ENCODE results near the gene CD82. TPM values are rescaled to one million over a fixed set of nuclear protein-coding genes. Genes with fewer than 3 reads are reported as not detected.

The CD82 gene
- total RNA-seq, 2 experiments from 2014 or later: 1.2 to 6.4 TPM

GRCh38 chr11:44555031-44555800 lies 10.2 kb upstream of the CD82 start:
- TF ChIP-seq EZH2phosphoT487 (IDR thresholded peaks at IDR 0.05; ENCODE audit: borderline replicate concordance, low read depth, low read length) (no peak), CTCF (conservative IDR thresholded peaks at IDR 0.05; ENCODE audit: low read length) (no peak)
- no peak for DNase-seq (ENCODE audit: low spot score)
- Histone ChIP-seq H3K9me3 (ENCODE audit: low read length) (no peaks in the 10 kb centered on the region), H4K20me1 (ENCODE audit: insufficient read depth, low read length) (no peaks in the 10 kb centered on the region), H3K4me1 (ENCODE audit: insufficient read depth, low read length, poor library complexity, severe bottlenecking) (peaks cover 34% of the 10 kb centered on the region), H3K27ac (ENCODE audit: low read depth, low read length, poor library complexity, severe bottlenecking) (no peak overlapping the region), H3K79me2 (ENCODE audit: insufficient read depth, low read depth, low read length) (no peaks in the 10 kb centered on the region), H3K9me2 (ENCODE audit: insufficient read depth, low read length) (no peaks in the 10 kb centered on the region), H3K4me2 (ENCODE audit: low read length) (no peak overlapping the region), H3K4me3 (ENCODE audit: low read depth, low read length, poor library complexity, severe bottlenecking) (no peak overlapping the region), H2AFZ (ENCODE audit: low read length) (no peak overlapping the region), H3K36me3 (ENCODE audit: insufficient read depth, low read length) (no peaks in the 10 kb centered on the region)
- BruUV-seq (replicated peaks): no TSS peak
- ChIA-PET POLR2A (interaction anchor here (1.0 kb wide), 1 partner anchor 71 kb away, joined by 3 read pairs; no protein-coding TSS in a partner anchor), CTCF (ENCODE audit: unreplicated experiment) (interaction anchor here (1.7 kb wide), 1 partner anchor 62 kb away, joined by 6 read pairs; no protein-coding TSS in a partner anchor)
- intact Hi-C loops (cut with micrococcal nuclease; ENCODE audit: unreplicated experiment): loop anchor here (5.0 to 10.0 kb wide), 2 partner anchors 222 to 360 kb away; no protein-coding TSS in a partner anchor

GRCh38 chr11:44556735-44557409 lies 8.6 kb upstream of the CD82 start:
- peaks cover 37% of the 10 kb centered on the region for H3K4me1 ChIP-seq (ENCODE audit: insufficient read depth, low read length, poor library complexity, severe bottlenecking)
- no peaks in the 10 kb centered on the region for H3K79me2 ChIP-seq (ENCODE audit: insufficient read depth, low read depth, low read length)
- H4K20me1 ChIP-seq (ENCODE audit: insufficient read depth, low read length): no peaks in the 10 kb centered on the region
- POLR2A ChIA-PET: interaction anchor here (0.7 to 1.2 kb wide), 5 partner anchors 56 to 1374 kb away, joined by 3 to 4 read pairs (median 3); no protein-coding TSS in a partner anchor
- peak overlapping the region; percentile 84 for H2AFZ ChIP-seq (ENCODE audit: low read length)
- H3K36me3 ChIP-seq (ENCODE audit: insufficient read depth, low read length): no peaks in the 10 kb centered on the region
- no peaks in the 10 kb centered on the region for H3K9me3 ChIP-seq (ENCODE audit: low read length)
- CTCF ChIA-PET (ENCODE audit: unreplicated experiment): interaction anchor here (0.6 to 1.5 kb wide), 4 partner anchors 50 to 60 kb away, joined by 5 to 9 read pairs (median 7); no protein-coding TSS in a partner anchor
- peak overlapping the region; percentile 44; the same call in 1 of the 2 replicates for H3K4me2 ChIP-seq (ENCODE audit: low read length)
- H3K4me3 ChIP-seq (ENCODE audit: low read depth, low read length, poor library complexity, severe bottlenecking): no peak overlapping the region
- H3K27ac ChIP-seq (ENCODE audit: low read depth, low read length, poor library complexity, severe bottlenecking): peak overlapping the region; percentile 44
- BruUV-seq (replicated peaks): no TSS peak
- no peak for TF ChIP-seq EZH2phosphoT487 (IDR thresholded peaks at IDR 0.05; ENCODE audit: borderline replicate concordance, low read depth, low read length)
- peak; percentile 85 for TF ChIP-seq CTCF (conservative IDR thresholded peaks at IDR 0.05; ENCODE audit: low read length)
- no peaks in the 10 kb centered on the region for H3K9me2 ChIP-seq (ENCODE audit: insufficient read depth, low read length)
- DNase-seq (ENCODE audit: low spot score): peak; percentile 80
- intact Hi-C loops (cut with micrococcal nuclease; ENCODE audit: unreplicated experiment): loop anchor here (1.0 to 10.0 kb wide), 3 partner anchors 60 to 358 kb away; no protein-coding TSS in a partner anchor
